ENCODE data around the gene CPM.
"Not testable (repeated sequence)": the region's sequence is repeated elsewhere in the genome, so short reads cannot be mapped to it uniquely, and the experiment has no call there.

Gene CPM

GRCh38 chr12:68806488-68807237 is 126.3 kb downstream of the CPM start:
- no peak for DNase-seq (ENCODE audit: low spot score)

GRCh38 chr12:68805592-68806120 is 127.3 kb downstream of the CPM start:
- no peak for DNase-seq (ENCODE audit: low spot score)

- DNase-seq (ENCODE audit: low spot score) = peak; percentile 67
Measured at GRCh38 chr12:68804657-68805591, 128.0 kb downstream of the CPM start.

GRCh38 chr12:68803948-68804656 is 128.9 kb downstream of the CPM start:
- DNase-seq (ENCODE audit: low spot score) = no peak

GRCh38 chr12:68802911-68803651 is 129.9 kb downstream of the CPM start:
- not testable (repeated sequence) for DNase-seq (ENCODE audit: low spot score)

GRCh38 chr12:68802372-68802745 is 130.6 kb downstream of the CPM start:
- not testable (repeated sequence) for DNase-seq (ENCODE audit: low spot score)

Measured in HuH-7 (cell line).